Upper lobe of left lung (tissue), 4 donors: ENCODE results near the gene C10orf67.

Experiments
- CTCF ChIP-seq, 6 experiments: fragments of 450-650 bp in 4 of 6; fragments of 200-600 bp in 2 of 6; sonication (generic) in 2 of 6; IDR thresholded peaks; one replicate each; pipeline ENCODE4 v1.5.1; 2016 to 2019; ENCODE audit warnings: antibody characterized with exemption in 6 of 6
- POLR2A ChIP-seq, 4 donors: fragments of 450-650 bp; IDR thresholded peaks; one replicate each; pipeline ENCODE4 v1.5.1; 2016 to 2017; ENCODE audit warnings: antibody characterized with exemption in 4 of 4, mild to moderate bottlenecking in 2 of 4
- POLR2AphosphoS5 ChIP-seq, 2 donors: sonication (generic); formaldehyde crosslinking; IDR thresholded peaks; one replicate each; pipeline ENCODE4 v1.5.1; 2017; ENCODE audit warnings: antibody characterized with exemption in 2 of 2

- TF ChIP-seq CTCF (IDR thresholded peaks at IDR 0.05): no peak
- TF ChIP-seq POLR2A (IDR thresholded peaks at IDR 0.05): no peak
- TF ChIP-seq POLR2AphosphoS5 (IDR thresholded peaks at IDR 0.05): no peak
Observed at GRCh38 chr10:23359692-23360380, 15.2 kb upstream of the C10orf67 start.
